Measurements from ENCODE around the gene ZNF765.
A peak's percentile ranks its signal among the peaks of the same experiment; 100 is the strongest.

ZNF765 gene

GRCh38 chr19:53467485-53468262 is 72.7 kb downstream of the ZNF765 start, which contains the start of gene ZNF813 (continued):
- TF ChIP-seq PRDM2 (tag by site-specific recombination; IDR thresholded peaks at IDR 0.05; ENCODE audit: borderline replicate concordance) = no peak
- no peak for TF ChIP-seq ZNF280C (tag by site-specific recombination; IDR thresholded peaks at IDR 0.05)
- no peak for TF ChIP-seq ZNF747 (tag by site-specific recombination; IDR thresholded peaks at IDR 0.05)
- no peak for TF ChIP-seq ZNF560 (tag by site-specific recombination; IDR thresholded peaks at IDR 0.05; ENCODE audit: borderline replicate concordance)
- no peak for TF ChIP-seq INSM2 (tag by site-specific recombination; IDR thresholded peaks at IDR 0.05)
- TF ChIP-seq ZNF473 (tag by site-specific recombination; IDR thresholded peaks at IDR 0.05) = no peak
- peak; percentile 22; the same call in 1 of the 2 replicates for TF ChIP-seq ZNF639 (tag by site-specific recombination; IDR thresholded peaks at IDR 0.05)
- TF ChIP-seq ZNF701 (tag by site-specific recombination; IDR thresholded peaks at IDR 0.05) = no peak
- TF ChIP-seq SP3 (tag by site-specific recombination; IDR thresholded peaks at IDR 0.05) = peak; percentile 61
- no peak for TF ChIP-seq ZNF426 (tag by site-specific recombination; IDR thresholded peaks at IDR 0.05)
- TF ChIP-seq ZNF354C (tag by site-specific recombination; IDR thresholded peaks at IDR 0.05; ENCODE audit: borderline replicate concordance, low read depth) = no peak
- peak; percentile 95 for TF ChIP-seq ZNF266 (tag by site-specific recombination; IDR thresholded peaks at IDR 0.05; ENCODE audit: low read depth)
- no peak for TF ChIP-seq ZNF114 (tag by site-specific recombination; IDR thresholded peaks at IDR 0.05)
- TF ChIP-seq ZNF600 (tag by site-specific recombination; IDR thresholded peaks at IDR 0.05) = no peak
- no peak for TF ChIP-seq ZNF140 (tag by site-specific recombination; IDR thresholded peaks at IDR 0.05)
- TF ChIP-seq ZNF785 (tag by site-specific recombination; IDR thresholded peaks at IDR 0.05) = no peak
- no peak for TF ChIP-seq GLIS2 (tag by site-specific recombination; IDR thresholded peaks at IDR 0.05)
- no peak for TF ChIP-seq ZNF580 (tag by site-specific recombination; IDR thresholded peaks at IDR 0.05)
- TF ChIP-seq ZNF521 (tag by site-specific recombination; IDR thresholded peaks at IDR 0.05) = no peak
- no peak for TF ChIP-seq ZNF777 (tag by site-specific recombination; IDR thresholded peaks at IDR 0.05; ENCODE audit: borderline replicate concordance)
- TF ChIP-seq ZBTB17 (tag by site-specific recombination; IDR thresholded peaks at IDR 0.05) = 0 out of 2 replicates have a peak, but pooled peaks have one; percentile 22
- no peak for TF ChIP-seq ZNF623 (tag by site-specific recombination; IDR thresholded peaks at IDR 0.05)
- TF ChIP-seq ZNF341 (tag by site-specific recombination; IDR thresholded peaks at IDR 0.05; ENCODE audit: low read depth) = no peak
- no peak for TF ChIP-seq ZNF514 (tag by site-specific recombination; IDR thresholded peaks at IDR 0.05)
- TF ChIP-seq PBX3 (CRISPR knock-in tag; IDR thresholded peaks at IDR 0.05) = no peak
- TF ChIP-seq ZNF138 (tag by site-specific recombination; IDR thresholded peaks at IDR 0.05; ENCODE audit: borderline replicate concordance) = no peak
- TF ChIP-seq HOXD13 (CRISPR knock-in tag; IDR thresholded peaks at IDR 0.05; ENCODE audit: borderline replicate concordance) = no peak
- no peak for TF ChIP-seq KLF1 (tag by site-specific recombination; IDR thresholded peaks at IDR 0.05)

All from HEK293 (cell line).